GM23248 (cell line): ENCODE results near the gene PTPN14.

Experiments used
- EZH2 ChIP-seq: fragments of 200-600 bp; sonication (generic); IDR thresholded peaks from 2 replicates; pipeline ENCODE4 v1.6.1; 2018; ENCODE audit warnings: antibody characterized with exemption, mild to moderate bottlenecking; ENCODE audit not compliant: insufficient read depth, poor library complexity, severe bottlenecking
- EZH2phosphoT487 ChIP-seq: fragments of 200-600 bp; sonication (generic); IDR thresholded peaks from 2 replicates; pipeline ENCODE4 v1.6.1; 2018; ENCODE audit warnings: antibody characterized with exemption, moderate library complexity, mild to moderate bottlenecking, low read depth; ENCODE audit not compliant: insufficient read depth

DNA sequence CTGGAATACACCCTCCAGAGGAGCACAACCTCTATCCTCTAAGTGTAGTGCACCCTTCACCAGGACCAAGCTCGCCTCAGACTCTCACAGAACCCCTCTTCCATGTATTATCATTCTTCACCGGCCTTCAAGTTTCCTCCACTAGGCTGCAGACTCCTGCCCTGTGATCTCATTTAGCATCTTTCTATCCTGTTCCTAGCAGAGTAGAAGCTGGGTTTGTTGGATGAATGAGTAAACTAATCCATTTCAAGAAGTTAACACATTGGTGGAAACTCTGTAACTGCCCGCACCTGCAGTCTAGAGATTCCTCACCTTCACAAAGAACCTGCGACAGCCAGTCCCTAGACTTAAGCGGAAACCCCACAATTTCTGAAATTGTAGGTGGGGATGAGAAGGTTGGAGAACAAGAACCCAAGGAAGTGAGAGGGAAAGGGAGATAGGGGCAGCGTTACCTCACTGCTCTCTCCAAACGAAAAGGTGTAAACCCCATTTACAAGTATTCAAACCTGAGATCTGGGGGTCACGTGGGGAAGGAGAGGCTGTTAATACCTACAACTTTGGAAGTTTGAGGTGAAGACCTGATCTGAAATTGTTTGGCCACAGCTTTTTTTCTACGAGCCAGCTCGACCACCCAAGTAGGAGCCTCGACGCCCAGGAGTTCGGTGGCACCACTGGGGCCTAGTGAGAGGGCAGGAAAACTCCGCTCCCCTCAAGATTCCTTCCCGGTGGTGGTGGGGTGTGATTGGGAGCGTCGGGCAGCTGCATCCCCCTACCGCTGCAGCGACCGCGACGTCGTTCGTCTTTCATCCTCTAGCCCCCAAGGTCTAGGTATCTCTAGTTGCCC is 1.2 kb downstream of the PTPN14 start:
- TF ChIP-seq EZH2 (no peak), EZH2phosphoT487 (no peak)
